Measurements from ENCODE around the gene SIPA1L3.

DNA sequence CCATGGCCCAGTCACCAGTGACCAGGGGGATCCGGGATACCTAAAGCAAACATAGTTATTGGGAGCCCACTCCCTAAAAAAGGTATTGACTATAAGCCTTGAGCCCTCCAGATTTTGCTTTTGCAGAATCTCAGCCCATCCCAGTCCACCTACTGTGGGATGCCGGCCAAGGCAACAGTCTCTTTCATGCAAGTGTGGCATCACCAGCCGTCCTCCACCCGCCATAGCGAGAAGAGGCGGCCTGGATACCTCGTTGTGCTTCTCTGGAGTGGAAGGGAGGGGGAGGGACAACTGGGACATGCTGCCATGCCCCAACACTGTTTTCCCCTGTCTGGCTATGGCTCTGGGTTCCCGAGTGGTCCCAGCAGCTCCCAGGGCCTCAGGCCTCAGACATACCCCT, 193.6 kb downstream of the SIPA1L3 start:
- TF ChIP-seq EZH2phosphoT487 (IDR thresholded peaks at IDR 0.05; ENCODE audit: low read depth) = no peak
- TF ChIP-seq, protein P1, sequence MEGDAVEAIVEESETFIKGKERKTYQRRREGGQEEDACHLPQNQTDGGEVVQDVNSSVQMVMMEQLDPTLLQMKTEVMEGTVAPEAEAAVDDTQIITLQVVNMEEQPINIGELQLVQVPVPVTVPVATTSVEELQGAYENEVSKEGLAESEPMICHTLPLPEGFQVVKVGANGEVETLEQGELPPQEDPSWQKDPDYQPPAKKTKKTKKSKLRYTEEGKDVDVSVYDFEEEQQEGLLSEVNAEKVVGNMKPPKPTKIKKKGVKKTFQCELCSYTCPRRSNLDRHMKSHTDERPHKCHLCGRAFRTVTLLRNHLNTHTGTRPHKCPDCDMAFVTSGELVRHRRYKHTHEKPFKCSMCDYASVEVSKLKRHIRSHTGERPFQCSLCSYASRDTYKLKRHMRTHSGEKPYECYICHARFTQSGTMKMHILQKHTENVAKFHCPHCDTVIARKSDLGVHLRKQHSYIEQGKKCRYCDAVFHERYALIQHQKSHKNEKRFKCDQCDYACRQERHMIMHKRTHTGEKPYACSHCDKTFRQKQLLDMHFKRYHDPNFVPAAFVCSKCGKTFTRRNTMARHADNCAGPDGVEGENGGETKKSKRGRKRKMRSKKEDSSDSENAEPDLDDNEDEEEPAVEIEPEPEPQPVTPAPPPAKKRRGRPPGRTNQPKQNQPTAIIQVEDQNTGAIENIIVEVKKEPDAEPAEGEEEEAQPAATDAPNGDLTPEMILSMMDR (IDR thresholded peaks at IDR 0.05; ENCODE audit: low read depth, low read length) = no peak

Data from OCI-LY3 (cell line).